ENCODE data around the gene INTS2. TPM values are rescaled to one million over a fixed set of nuclear protein-coding genes. Genes with fewer than 3 reads are reported as not detected.

The INTS2 gene
- total RNA-seq, 1 donor from 2014 or later = 9.5 TPM

- no peaks in the 10 kb centered on the region for H3K27me3 Mint-ChIP-seq (ENCODE audit: low read depth)
- DNase-seq (ENCODE audit: low spot score) = no peak
- H3K4me1 Mint-ChIP-seq (ENCODE audit: low read depth) = peaks cover 16% of the 10 kb centered on the region
- no peak overlapping the region for H3K27ac Mint-ChIP-seq (ENCODE audit: unreplicated experiment)
- no peaks in the 10 kb centered on the region for H3K36me3 Mint-ChIP-seq (ENCODE audit: low read depth)
- no peak for TF ChIP-seq CTCF (IDR thresholded peaks at IDR 0.05)
- no peak overlapping the region for H3K4me3 Mint-ChIP-seq (ENCODE audit: unreplicated experiment)
- H3K9me3 Mint-ChIP-seq (ENCODE audit: low read depth) = no peaks in the 10 kb centered on the region
Observed at GRCh38 chr17:61836266-61837174, 91.3 kb downstream of the INTS2 start.

GRCh38 chr17:61835606-61836005, 92.2 kb downstream of the INTS2 start:
- H3K27ac Mint-ChIP-seq (ENCODE audit: unreplicated experiment) = no peak overlapping the region
- DNase-seq (ENCODE audit: low spot score) = no peak
- H3K36me3 Mint-ChIP-seq (ENCODE audit: low read depth) = no peaks in the 10 kb centered on the region
- H3K27me3 Mint-ChIP-seq (ENCODE audit: low read depth) = no peaks in the 10 kb centered on the region
- H3K9me3 Mint-ChIP-seq (ENCODE audit: low read depth) = no peaks in the 10 kb centered on the region
- no peak for TF ChIP-seq CTCF (IDR thresholded peaks at IDR 0.05)
- H3K4me3 Mint-ChIP-seq (ENCODE audit: unreplicated experiment) = no peak overlapping the region
- H3K4me1 Mint-ChIP-seq (ENCODE audit: low read depth) = peaks cover 16% of the 10 kb centered on the region

DNA sequence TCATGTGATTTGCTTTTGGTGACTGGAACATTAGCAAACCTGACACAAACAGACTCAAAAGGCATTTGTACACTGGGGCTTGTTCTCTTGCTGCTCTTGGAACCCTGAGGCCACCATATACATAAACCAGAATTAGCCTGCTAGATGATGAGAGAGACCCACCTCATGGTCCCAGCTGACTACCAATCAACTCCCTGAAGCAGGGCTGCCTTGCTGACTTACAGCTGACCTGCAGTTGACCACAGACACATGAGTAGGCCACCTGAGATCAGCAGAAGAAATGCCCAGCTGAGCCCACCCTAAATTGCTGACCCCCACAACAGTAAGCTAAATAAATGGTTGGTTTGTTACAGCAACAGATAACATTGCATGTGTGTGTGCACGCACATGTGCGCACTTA, 93.2 kb downstream of the INTS2 start:
- no peak overlapping the region for H3K27ac Mint-ChIP-seq (ENCODE audit: unreplicated experiment)
- no peak for DNase-seq (ENCODE audit: low spot score)
- no peak for TF ChIP-seq CTCF (IDR thresholded peaks at IDR 0.05)
- no peaks in the 10 kb centered on the region for H3K9me3 Mint-ChIP-seq (ENCODE audit: low read depth)
- peaks cover 16% of the 10 kb centered on the region for H3K4me1 Mint-ChIP-seq (ENCODE audit: low read depth)
- no peak overlapping the region for H3K4me3 Mint-ChIP-seq (ENCODE audit: unreplicated experiment)
- no peaks in the 10 kb centered on the region for H3K27me3 Mint-ChIP-seq (ENCODE audit: low read depth)
- H3K36me3 Mint-ChIP-seq (ENCODE audit: low read depth) = peaks cover under 1% of the 10 kb centered on the region

- H3K27ac Mint-ChIP-seq (ENCODE audit: unreplicated experiment) = no peak overlapping the region
- peaks cover 2% of the 10 kb centered on the region for H3K9me3 Mint-ChIP-seq (ENCODE audit: low read depth)
- H3K4me3 Mint-ChIP-seq (ENCODE audit: unreplicated experiment) = no peak overlapping the region
- no peaks in the 10 kb centered on the region for H3K27me3 Mint-ChIP-seq (ENCODE audit: low read depth)
- H3K4me1 Mint-ChIP-seq (ENCODE audit: low read depth) = peaks cover 16% of the 10 kb centered on the region
- H3K36me3 Mint-ChIP-seq (ENCODE audit: low read depth) = peaks cover 1% of the 10 kb centered on the region
- TF ChIP-seq CTCF (IDR thresholded peaks at IDR 0.05) = no peak
- DNase-seq (ENCODE audit: low spot score) = no peak
Observed at GRCh38 chr17:61833536-61834193, 94.1 kb downstream of the INTS2 start.

GRCh38 chr17:61832463-61832862, 95.3 kb downstream of the INTS2 start:
- H3K4me1 Mint-ChIP-seq (ENCODE audit: low read depth) = peaks cover 16% of the 10 kb centered on the region
- peaks cover 6% of the 10 kb centered on the region for H3K36me3 Mint-ChIP-seq (ENCODE audit: low read depth)
- peaks cover 10% of the 10 kb centered on the region for H3K9me3 Mint-ChIP-seq (ENCODE audit: low read depth)
- no peak overlapping the region for H3K4me3 Mint-ChIP-seq (ENCODE audit: unreplicated experiment)
- DNase-seq (ENCODE audit: low spot score) = no peak
- no peak overlapping the region for H3K27ac Mint-ChIP-seq (ENCODE audit: unreplicated experiment)
- TF ChIP-seq CTCF (IDR thresholded peaks at IDR 0.05) = no peak
- no peaks in the 10 kb centered on the region for H3K27me3 Mint-ChIP-seq (ENCODE audit: low read depth)

Measured in chondrocyte (in vitro differentiated cells).